IMR-90 (cell line): ENCODE measurements around the gene MAPK8IP3. TPM values are rescaled to one million over a fixed set of nuclear protein-coding genes. Genes with fewer than 3 reads are reported as not detected.
"Not testable (repeated sequence)": the region's sequence is repeated elsewhere in the genome, so short reads cannot be mapped to it uniquely, and the experiment has no call there.

ENCODE experiments used
- ATAC-seq: fragments of 200-7000 bp; cut with Tn5 transposase; 2 replicates; pipeline ENCODE4 v1.9.1; 2020; ENCODE audit warnings: low read depth, mild to moderate bottlenecking, moderate library complexity
- BruUV-seq: library from RNA; stranded (reverse); fragments of 400-500 nt; replicated peaks from 2 replicates; lab custom pipeline; 2021; lab: Mats Ljungman, UMichigan
- CTCF ChIA-PET: fragments of 300-600 bp; formaldehyde crosslinking; extraction: SDS; loops from one replicate; lab custom pipeline; 2021; ENCODE audit warnings: antibody characterized with exemption; lab: Yijun Ruan, JAX
- POLR2A ChIA-PET: fragments of 300-600 bp; sonication (Branson Sonifier 250); formaldehyde crosslinking; loops from one replicate; lab custom pipeline; 2022; ENCODE audit warnings: antibody characterized with exemption; ENCODE audit not compliant: unreplicated experiment; lab: Charles Lee
- DNase-seq: peaks from one replicate; pipeline ENCODE4 v3.0.0; 2013
- H2AFZ ChIP-seq: replicated peaks from 2 replicates; pipeline ENCODE3; 2013; ENCODE audit warnings: low read length, mild to moderate bottlenecking; ENCODE audit not compliant: poor library complexity
- H2AK5ac ChIP-seq: 2 replicates; pipeline ENCODE4 v1.6.1; 2013; ENCODE audit warnings: low read depth, low read length, inconsistent platforms
- H2AK9ac ChIP-seq: replicated peaks from 2 replicates; pipeline ENCODE3; 2013; ENCODE audit warnings: mild to moderate bottlenecking, low read depth, low read length, moderate library complexity; ENCODE audit not compliant: poor library complexity
- H2BK120ac ChIP-seq: 2 replicates; pipeline ENCODE4 v1.6.1; 2013; ENCODE audit warnings: low read depth, low read length, inconsistent platforms
- H2BK15ac ChIP-seq: 3 replicates; pipeline ENCODE4 v1.6.1; 2013; ENCODE audit warnings: low read depth, low read length, inconsistent platforms
- H2BK20ac ChIP-seq: 2 replicates; pipeline ENCODE4 v1.6.1; 2013; ENCODE audit warnings: low read depth, mild to moderate bottlenecking, inconsistent platforms, low read length, moderate library complexity
- H2BK5ac ChIP-seq: 2 replicates; pipeline ENCODE4 v1.6.1; 2013; ENCODE audit warnings: mild to moderate bottlenecking, low read depth, low read length, inconsistent platforms; ENCODE audit not compliant: poor library complexity, severe bottlenecking
- H3K14ac ChIP-seq: replicated peaks from 2 replicates; pipeline ENCODE4 v1.6.1; 2013; ENCODE audit warnings: low read depth, low read length, inconsistent platforms
- H3K18ac ChIP-seq: 2 replicates; pipeline ENCODE4 v1.6.1; 2013; ENCODE audit warnings: low read depth, low read length, control low read depth
- H3K23ac ChIP-seq: 2 replicates; pipeline ENCODE4 v1.6.1; 2013; ENCODE audit warnings: low read depth, low read length, inconsistent platforms
- H3K27ac ChIP-seq: 2 replicates; pipeline ENCODE4 v1.5.1; 2013; ENCODE audit warnings: mild to moderate bottlenecking, control low read depth, low read length; ENCODE audit not compliant: insufficient read depth
- H3K27me3 ChIP-seq: 2 replicates; pipeline ENCODE4 v1.6.1; 2013; ENCODE audit warnings: low read length; ENCODE audit not compliant: control insufficient read depth, insufficient read depth
- H3K36me3 ChIP-seq: 2 replicates; pipeline ENCODE4 v1.6.1; 2013; ENCODE audit warnings: low read length, mixed read lengths; ENCODE audit not compliant: control insufficient read depth, insufficient read depth
- H3K4ac ChIP-seq: 2 replicates; pipeline ENCODE4 v1.6.1; 2013; ENCODE audit warnings: low read depth, low read length, inconsistent platforms
- H3K4me1 ChIP-seq: 2 replicates; pipeline ENCODE4 v1.6.1; 2013; ENCODE audit warnings: low read length, mixed read lengths; ENCODE audit not compliant: control insufficient read depth, insufficient read depth
- H3K4me2 ChIP-seq: 2 replicates; pipeline ENCODE4 v1.6.1; 2013; ENCODE audit warnings: low read depth, mild to moderate bottlenecking, control low read depth, low read length, moderate library complexity
- H3K4me3 ChIP-seq: 2 replicates; pipeline ENCODE4 v1.5.1; 2013; ENCODE audit warnings: low read depth, mild to moderate bottlenecking, control low read depth, low read length, moderate library complexity; ENCODE audit not compliant: insufficient read depth
- H3K56ac ChIP-seq: 2 replicates; pipeline ENCODE4 v1.6.1; 2013; ENCODE audit warnings: low read length, inconsistent platforms; ENCODE audit not compliant: insufficient read depth; ENCODE audit errors: extremely low read depth
- H3K79me1 ChIP-seq, 2 experiments: 2 replicates each; pipeline ENCODE4 v1.6.1; 2013; ENCODE audit warnings: low read length in 2 of 2, inconsistent platforms in 1 of 2, low read depth in 1 of 2
- H3K9ac ChIP-seq: 2 replicates; pipeline ENCODE4 v1.6.1; 2013; ENCODE audit warnings: low read depth, low read length, control low read depth
- H3K9me1 ChIP-seq: 2 replicates; pipeline ENCODE4 v1.6.1; 2013; ENCODE audit warnings: low read length, inconsistent platforms; ENCODE audit not compliant: insufficient read depth
- H3K9me3 ChIP-seq: 2 replicates; pipeline ENCODE4 v1.6.1; 2013; ENCODE audit warnings: low read length; ENCODE audit not compliant: control insufficient read depth, insufficient read depth
- H4K20me1 ChIP-seq: 2 replicates; pipeline ENCODE4 v1.6.1; 2013; ENCODE audit warnings: low read length, inconsistent platforms; ENCODE audit not compliant: insufficient read depth
- H4K5ac ChIP-seq: 2 replicates; pipeline ENCODE4 v1.6.1; 2013; ENCODE audit warnings: mild to moderate bottlenecking, low read depth, low read length, control low read depth
- H4K8ac ChIP-seq, 2 experiments: 2 replicates each; pipeline ENCODE4 v1.6.1; 2013; ENCODE audit warnings: low read depth in 2 of 2, low read length in 2 of 2, control low read depth in 1 of 2, inconsistent platforms in 1 of 2
- H4K91ac ChIP-seq: 2 replicates; pipeline ENCODE4 v1.6.1; 2013; ENCODE audit warnings: low read depth, low read length, inconsistent platforms; ENCODE audit not compliant: insufficient read depth
- POLR2A ChIP-seq: IDR thresholded peaks from 2 replicates; pipeline ENCODE4 v1.6.1; 2012; ENCODE audit warnings: mild to moderate bottlenecking, low read depth, low read length
- RAD21 ChIP-seq: IDR thresholded peaks from 2 replicates; pipeline ENCODE4 v1.6.1; 2012; ENCODE audit warnings: low read length, improper control_type of control experiment
- WGBS, 2 experiments: methylation state at CpG; one replicate each; pipeline versions ENCODE4 v1.1.5 to v1.1.7; 2013; ENCODE audit warnings: missing lambda C conversion rate in 2 of 2; ENCODE audit not compliant: insufficient read length in 1 of 2; ENCODE audit errors: extremely low coverage in 2 of 2; 5-methylcytosine and 5-hydroxymethylcytosine counted together
- dilution Hi-C: fragments of 300-500 bp; cut with HindIII; formaldehyde crosslinking; loops from one replicate; pipeline ENCODE4 v1.14.3; 2018; ENCODE audit warnings: low sequenced_read_pairs; ENCODE audit not compliant: unreplicated experiment
- in situ Hi-C: fragments of 300-500 bp; cut with MboI; formaldehyde crosslinking; loops from 3 replicates; pipeline ENCODE4 v1.14.3; 2019; ENCODE audit warnings: low sequenced_read_pairs, inconsistent platforms, mixed read lengths
- intact Hi-C: fragments of 100-400 bp; cut with micrococcal nuclease; formaldehyde crosslinking; loops from 2 replicates; pipeline ENCODE4 v1.10.0; 2022
- polyA plus RNA-seq, 3 experiments: library from polyadenylated mRNA; depleted of rRNA; stranded (reverse); fragments of >200 nt; gene quantifications; 2 replicates each; pipeline ENCODE4 v1.2.3, GENCODE V29; 2012; ENCODE audit warnings: low replicate concordance in 1 of 3
- total RNA-seq: library from RNA; depleted of rRNA; stranded (reverse); fragments of >200 nt; gene quantifications from 2 replicates; pipeline ENCODE4 v1.2.3, GENCODE V29; 2012

The MAPK8IP3 gene
- total and polyA plus RNA-seq, 2 of the 4 experiments (the other 2 are of a cell fraction), result 17.0 to 69.1 TPM

DNA sequence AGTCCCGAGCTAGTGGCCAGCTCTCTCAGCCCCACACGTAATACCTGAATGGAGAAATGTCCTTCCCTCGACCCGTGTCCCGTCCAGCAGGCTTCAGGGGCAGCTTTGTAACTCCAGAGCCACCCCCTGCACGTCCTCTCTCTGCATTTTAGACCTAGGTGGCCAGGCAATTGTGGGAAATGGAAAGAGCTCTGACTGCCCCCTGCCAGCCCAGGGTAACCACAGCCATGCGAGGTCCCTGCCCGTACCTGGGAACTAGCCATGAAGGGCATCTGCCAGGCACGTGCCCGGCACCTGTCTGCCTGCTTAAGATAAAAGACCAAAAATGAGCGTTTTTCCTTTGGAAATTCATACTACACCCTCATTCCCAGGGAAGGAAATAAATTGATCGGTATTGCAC lies 9.2 kb downstream of the MAPK8IP3 start:
- no peak overlapping the region for H4K91ac ChIP-seq
- no peak overlapping the region for H3K23ac ChIP-seq
- intact Hi-C loops, result no loop called here
- H2AK9ac ChIP-seq, result no peak overlapping the region
- no TSS peak for BruUV-seq
- no peak overlapping the region for H2BK15ac ChIP-seq
- ATAC-seq, result no peak
- POLR2A ChIA-PET, result no interaction called here
- no peak overlapping the region for H2BK5ac ChIP-seq
- no peaks in the 10 kb centered on the region for H3K27me3 ChIP-seq
- no peak overlapping the region for H3K14ac ChIP-seq
- no peak overlapping the region for H2BK20ac ChIP-seq
- peaks cover 27 to 82% of the 10 kb centered on the region in 2 experiments for H3K79me1 ChIP-seq
- H3K9ac ChIP-seq, result no peak overlapping the region
- H3K18ac ChIP-seq, result no peak overlapping the region
- H3K4me1 ChIP-seq, result peaks cover 7% of the 10 kb centered on the region
- dilution Hi-C loops, result no loop called here
- H4K5ac ChIP-seq, result no peak overlapping the region
- no peak overlapping the region for H2AFZ ChIP-seq
- peaks cover 70% of the 10 kb centered on the region for H4K20me1 ChIP-seq
- no peak overlapping the region for H3K4ac ChIP-seq
- DNase-seq, result no peak
- 92% methylated on average over 9 of the region's 12 CpGs; no CpG with 5 or more reads in 1 of the 2 experiments for WGBS, 2 experiments
- H3K36me3 ChIP-seq, result no peaks in the 10 kb centered on the region
- no peak overlapping the region for H3K27ac ChIP-seq
- in situ Hi-C loops, result no loop called here
- no peak overlapping the region for H3K56ac ChIP-seq
- no peak for TF ChIP-seq RAD21
- TF ChIP-seq POLR2A, result no peak
- H2BK120ac ChIP-seq, result no peak overlapping the region
- H3K9me3 ChIP-seq, result no peaks in the 10 kb centered on the region
- H3K4me3 ChIP-seq, result no peak overlapping the region
- H4K8ac ChIP-seq, result no peak overlapping the region
- CTCF ChIA-PET, result no interaction called here
- H2AK5ac ChIP-seq, result no peak overlapping the region
- H3K9me1 ChIP-seq, result peaks cover 29% of the 10 kb centered on the region
- H3K4me2 ChIP-seq, result no peak overlapping the region

DNA sequence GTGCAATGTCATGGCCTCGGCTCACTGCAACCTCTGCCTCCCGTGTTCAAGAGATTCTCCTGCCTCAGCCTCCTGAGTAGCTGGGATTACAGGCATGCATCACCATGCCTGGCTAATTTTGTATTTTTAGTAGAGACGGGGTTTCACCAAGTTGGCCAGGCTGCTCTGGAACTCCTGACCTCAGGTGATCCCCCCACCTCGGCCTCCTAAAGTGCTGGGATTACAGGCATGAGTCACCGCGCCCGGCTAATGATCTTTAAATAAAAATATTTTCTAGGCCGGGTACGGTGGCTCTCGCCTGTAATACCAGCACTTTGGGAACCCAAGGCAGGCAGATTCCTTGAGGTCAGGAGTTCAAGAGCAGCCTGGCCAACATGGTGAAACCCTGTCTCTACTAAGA lies 12.2 kb downstream of the MAPK8IP3 start:
- intact Hi-C loops, H3K9me3 ChIP-seq, H3K4ac ChIP-seq, H3K14ac ChIP-seq, H4K5ac ChIP-seq, H3K56ac ChIP-seq, H2AFZ ChIP-seq, H2AK9ac ChIP-seq, ATAC-seq, H3K36me3 ChIP-seq, H4K8ac ChIP-seq, H2AK5ac ChIP-seq, H3K4me3 ChIP-seq, H2BK5ac ChIP-seq, CTCF ChIA-PET, H3K23ac ChIP-seq, H3K4me2 ChIP-seq, DNase-seq, dilution Hi-C loops, H3K27ac ChIP-seq, POLR2A ChIA-PET, H2BK120ac ChIP-seq, H3K9ac ChIP-seq, H4K91ac ChIP-seq, H2BK20ac ChIP-seq, H3K27me3 ChIP-seq, H2BK15ac ChIP-seq, BruUV-seq, H3K18ac ChIP-seq, H3K4me1 ChIP-seq, in situ Hi-C loops: not testable (repeated sequence)
- Histone ChIP-seq H3K79me1 (peaks cover 30 to 76% of the 10 kb centered on the region in 2 experiments), H4K20me1 (peaks cover 55% of the 10 kb centered on the region), H3K9me1 (peaks cover 23% of the 10 kb centered on the region)
- 92% methylated on average over 4 of the region's 10 CpGs; no CpG with 5 or more reads in 1 of the 2 experiments for WGBS, 2 experiments
